Stimulated activated CD4-positive, alpha-beta T cell treated with anti-CD3 and anti-CD28 coated beads, Interleukin-1b, Interleukin-23, amount 100 ng/mL, for 4 hours (primary cell): ENCODE measurements around the gene BAHCC1.

ENCODE experiments used
- DNase-seq, 2 donors: peaks; one replicate each; pipeline ENCODE4 v3.0.0-alpha.2; 2020; ENCODE audit warnings: low read depth in 2 of 2

The BAHCC1 gene

DNA sequence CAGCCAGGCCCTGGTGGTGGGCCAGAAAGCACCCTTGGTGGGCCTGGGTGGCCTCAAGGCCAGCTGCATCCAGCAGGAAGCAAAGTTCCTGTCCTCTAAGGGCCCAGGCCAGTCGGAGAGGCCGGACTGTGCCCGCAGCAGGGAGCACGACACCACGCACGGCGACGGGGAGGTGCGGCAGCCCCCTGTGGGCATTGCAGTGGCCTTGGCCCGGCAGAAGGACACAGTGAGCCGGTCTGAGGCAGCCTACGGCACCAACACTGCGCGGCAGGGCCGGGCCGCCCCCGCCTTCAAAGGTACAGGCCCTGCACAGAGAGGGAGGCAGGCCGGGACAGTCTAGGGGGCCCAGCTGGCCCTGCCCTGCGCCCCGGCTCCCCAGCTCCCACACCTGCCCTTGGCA, 48.0 kb downstream of the BAHCC1 start:
- no peak for DNase-seq

DNA sequence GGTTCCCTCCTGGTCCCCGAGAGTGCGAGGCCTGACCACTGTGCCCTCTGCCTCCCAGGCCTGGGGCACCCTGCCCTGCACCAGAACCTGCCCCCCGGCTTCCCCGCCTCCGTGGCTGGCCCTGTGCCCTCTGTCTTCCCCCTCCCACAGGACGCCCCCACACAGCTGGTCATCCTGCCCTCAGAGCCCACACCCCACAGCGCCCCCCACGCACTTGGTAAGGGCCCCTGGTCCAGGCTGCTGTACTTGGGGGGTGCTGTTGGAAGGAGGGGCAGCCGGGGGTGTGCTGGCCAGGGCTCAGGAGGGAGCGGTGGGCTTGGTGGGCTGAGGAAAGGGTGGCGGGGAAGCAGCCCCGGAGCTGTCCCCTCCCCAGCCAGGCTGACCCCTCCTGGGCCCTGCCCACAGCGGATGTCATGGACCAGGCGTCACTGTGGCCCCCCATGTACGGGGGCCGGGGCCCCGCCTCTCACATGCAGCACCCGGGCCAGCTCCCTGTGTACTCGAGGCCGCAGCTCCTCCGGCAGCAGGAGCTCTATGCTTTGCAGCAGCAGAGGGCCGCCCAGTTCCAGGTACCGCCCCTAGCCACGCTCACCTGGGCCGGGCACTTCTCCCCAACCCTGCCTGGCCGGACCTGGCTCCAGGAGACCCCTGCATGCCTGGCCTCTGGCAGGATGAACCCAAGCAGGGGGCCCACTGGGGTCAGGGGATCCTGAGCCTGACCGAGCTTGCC, 49.5 kb downstream of the BAHCC1 start:
- DNase-seq: no peak

DNA sequence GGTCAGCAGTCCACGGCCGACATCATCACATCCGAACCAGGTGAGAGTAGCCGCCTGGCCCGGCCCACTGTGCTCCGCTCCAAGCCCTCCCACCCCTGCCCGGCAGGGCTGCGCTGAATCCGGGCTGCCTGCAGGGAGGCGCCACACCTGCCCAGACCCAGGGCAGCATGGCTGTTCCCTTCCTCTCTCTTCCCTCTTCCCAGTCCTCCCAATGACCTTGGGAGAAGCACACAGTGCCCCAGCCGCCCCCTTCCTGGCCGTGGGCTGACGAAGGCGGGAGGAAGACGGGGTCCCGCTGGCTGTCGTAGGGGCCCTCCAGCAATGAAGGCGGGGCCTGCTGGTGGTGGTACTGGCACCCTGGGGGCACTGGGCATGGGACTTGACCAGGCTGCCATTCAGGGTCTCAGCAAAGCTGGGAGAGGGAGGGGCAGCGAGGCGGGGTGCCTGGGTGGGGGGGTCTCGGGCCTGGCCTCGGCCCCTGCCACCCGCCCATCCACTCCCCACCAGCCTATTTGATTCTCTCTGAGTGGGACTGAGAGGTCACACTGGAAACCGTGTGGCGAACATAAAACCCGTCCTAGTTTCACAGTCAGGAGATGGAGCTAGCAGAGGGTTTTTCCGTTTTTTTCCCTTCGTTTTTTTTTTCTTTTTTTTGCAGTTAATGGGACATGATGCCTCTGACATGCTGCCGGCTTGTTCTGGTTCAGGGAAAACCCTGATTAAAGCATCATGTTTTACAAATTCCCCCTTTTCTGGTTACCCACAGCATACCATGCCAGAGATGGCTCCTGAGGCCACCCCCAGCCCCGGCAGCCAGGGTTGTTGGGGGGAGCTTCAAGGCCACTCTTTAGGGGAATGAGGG, 50.6 kb downstream of the BAHCC1 start:
- no peak for DNase-seq

DNA sequence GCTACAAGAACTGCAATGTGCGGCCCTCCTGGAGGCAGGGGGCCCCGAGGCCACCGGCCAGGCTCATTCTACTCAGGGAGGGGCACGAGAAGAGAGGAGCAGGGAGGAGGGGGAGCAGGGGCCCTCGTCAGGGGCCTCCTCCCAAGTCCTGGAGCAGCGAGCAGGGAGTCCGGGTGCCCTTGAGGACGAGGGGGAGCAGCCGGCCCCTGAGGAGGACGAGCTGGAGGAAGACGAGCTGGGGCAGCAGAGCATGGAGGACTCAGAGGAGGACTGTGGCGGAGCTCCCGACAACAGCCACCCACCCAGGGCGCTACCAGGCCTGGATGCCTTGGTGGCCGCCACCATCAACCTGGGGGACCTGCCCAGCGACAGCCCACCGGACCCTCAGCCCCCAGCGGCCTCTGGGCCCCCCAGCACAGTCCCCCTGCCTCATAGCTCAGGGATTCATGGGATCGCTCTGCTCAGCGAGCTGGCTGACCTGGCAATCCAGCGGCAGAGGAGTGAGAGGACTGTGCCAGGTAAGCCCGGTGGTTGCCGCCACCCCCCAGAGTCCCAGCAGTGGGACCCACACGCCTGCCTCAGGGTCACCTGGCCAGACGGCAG, 52.2 kb downstream of the BAHCC1 start:
- DNase-seq: no peak

DNA sequence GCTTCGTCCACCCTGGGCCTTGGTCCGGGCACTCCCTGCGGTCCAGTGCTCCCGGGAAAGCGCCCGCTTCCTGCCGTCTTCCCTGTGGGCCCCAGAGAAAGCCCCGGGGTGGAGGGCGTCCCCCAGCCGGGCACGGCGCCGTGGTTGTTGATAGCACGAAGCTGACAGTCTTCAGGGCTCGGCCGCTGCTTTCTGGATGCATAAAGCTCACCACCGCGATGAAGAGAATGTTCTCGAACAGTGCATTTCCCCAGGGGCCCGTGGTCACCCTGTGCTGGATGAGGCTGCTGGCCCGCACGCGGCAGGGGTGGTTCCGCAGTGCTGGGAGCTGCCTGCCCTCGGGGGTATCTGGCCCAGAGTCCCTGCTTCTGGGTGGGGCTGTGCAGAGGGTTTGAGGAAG, 53.2 kb downstream of the BAHCC1 start:
- DNase-seq: no peak

DNA sequence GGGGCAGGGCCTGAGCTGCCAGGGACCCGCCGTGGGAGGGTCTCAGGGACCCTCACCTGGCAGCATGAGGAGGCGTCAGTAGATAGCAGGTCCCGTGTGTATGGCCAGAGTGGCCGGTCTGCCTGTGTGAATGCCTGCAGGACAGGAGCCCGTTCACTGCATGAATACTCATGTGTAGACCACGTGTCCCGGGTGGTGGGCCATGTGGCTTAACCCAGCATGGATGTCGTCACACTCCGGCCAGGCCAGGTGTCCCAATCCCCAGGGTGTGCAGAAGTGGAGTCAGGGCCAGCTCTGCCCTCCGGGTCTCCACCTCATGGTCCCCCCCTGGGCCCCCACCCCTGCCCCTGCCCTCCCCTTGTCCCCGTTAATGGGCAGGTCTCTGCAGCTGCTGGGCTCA, 53.7 kb downstream of the BAHCC1 start:
- DNase-seq: no peak

DNA sequence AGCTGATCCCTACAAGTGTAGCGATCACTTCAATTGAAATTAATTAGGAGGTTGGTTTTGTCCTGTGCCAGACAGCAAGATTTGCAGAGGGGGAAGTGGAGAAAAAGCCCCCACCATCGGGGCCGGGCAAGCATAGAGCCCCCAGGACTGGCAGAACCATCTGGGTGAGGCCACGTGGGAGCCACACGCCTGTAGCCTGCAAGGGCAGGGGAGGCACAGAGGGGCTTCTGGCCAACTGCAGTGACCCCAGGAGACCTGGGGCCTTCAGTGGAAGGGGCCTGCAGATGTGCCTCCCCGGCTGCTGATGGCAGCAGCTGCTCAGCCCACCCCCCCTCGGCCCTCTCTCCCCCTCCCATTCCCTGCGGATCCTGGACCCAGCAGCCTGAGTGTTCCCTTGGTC, 54.1 kb downstream of the BAHCC1 start:
- no peak for DNase-seq

DNA sequence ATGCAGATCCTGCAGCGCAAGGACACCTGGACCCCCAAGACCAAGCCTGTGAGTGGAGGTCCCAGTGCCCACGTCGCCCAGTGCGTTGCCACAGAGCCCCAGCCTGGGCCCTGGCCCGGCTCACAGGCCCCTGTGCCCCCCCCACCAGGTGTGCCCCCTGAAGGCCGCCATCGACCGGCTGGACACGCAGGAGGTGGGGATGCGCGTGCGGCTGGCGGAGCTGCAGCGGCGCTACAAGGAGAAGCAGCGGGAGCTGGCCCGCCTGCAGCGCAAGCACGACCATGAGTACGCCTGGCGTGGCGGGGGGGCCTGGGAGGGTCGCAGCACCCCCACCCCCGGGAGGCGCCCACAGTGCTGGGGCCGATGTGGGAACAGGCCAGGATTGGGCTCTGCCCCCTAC, 56.6 kb downstream of the BAHCC1 start:
- DNase-seq: no peak

DNA sequence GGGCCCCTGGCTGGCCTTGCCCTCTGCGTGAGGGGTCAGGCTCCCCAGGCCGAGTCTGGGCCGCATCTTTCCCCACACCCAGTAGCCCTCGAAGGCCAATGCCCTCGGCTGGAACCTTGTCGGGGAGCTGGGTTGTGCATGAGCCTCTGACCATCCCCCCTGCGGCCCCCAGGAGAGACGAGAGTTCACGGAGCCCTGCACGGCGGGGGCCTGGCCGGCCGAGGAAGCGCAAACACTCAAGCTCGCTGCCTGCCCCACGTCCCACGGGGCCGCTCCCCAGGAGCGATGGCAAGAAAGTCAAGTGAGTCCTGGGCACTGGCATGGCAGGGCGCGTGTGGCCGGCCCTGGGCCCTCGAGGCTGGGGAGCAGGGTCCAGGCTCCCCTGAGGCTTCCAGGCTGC, 57.3 kb downstream of the BAHCC1 start:
- no peak for DNase-seq

DNA sequence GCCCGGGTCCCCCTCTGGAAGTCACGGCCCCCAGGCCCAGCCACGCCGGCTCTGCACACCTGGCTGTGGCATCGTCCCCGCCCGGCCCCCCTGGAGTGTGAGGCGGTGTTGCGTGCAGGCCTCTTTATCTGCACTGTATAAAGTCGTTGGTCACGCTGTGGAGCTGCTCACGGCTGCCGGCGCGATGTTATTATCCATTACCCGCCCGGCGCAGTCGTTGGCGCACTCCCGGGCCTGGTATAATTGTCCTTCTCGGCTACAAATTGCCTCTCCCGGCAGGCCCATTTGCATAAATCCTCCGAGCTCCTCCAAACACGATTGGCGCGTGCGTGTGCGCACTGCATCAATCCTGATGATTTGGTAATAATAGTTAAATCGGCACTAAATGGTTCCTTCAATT, 57.8 kb downstream of the BAHCC1 start:
- no peak for DNase-seq

DNA sequence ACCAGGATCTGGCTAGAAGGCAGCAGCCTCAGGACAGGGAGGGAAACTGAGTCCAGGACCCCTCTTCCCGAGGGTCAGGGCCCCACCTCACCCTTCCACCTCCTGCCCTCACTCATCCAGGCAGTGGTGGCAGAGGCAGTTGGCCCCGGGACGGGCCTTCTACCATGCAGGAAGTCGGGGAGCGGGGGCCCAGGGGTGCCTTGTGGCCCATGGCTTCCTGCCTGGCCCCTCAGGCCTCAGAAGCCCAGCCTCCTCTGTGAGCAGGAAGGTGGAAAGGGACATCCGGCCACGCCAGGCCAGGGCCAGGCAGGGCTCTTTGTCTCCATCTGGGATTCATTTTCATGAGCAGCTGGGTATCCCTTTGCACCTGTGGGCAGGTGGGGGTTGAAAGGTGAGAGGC, 58.5 kb downstream of the BAHCC1 start:
- DNase-seq: no peak

DNA sequence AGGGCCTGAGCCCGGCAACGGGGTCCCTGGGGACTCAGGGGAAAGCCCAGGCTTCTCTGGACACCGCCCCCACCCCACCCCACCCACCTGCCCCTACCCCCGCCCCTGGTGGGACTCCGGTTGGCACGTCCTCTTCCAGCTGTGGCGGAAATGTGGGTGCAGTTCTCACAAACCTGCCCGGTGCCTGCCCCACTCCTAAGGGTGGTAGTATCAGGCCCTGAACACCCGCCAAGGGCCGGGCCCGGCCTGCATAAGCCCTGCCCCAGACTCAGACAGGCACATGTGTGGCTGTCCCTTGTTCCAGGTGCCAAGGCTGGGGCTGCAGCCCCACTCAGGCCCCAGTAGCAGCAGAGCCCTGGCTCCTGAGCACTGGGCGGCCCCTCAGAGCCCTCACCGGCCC, 59.2 kb downstream of the BAHCC1 start:
- no peak for DNase-seq

DNA sequence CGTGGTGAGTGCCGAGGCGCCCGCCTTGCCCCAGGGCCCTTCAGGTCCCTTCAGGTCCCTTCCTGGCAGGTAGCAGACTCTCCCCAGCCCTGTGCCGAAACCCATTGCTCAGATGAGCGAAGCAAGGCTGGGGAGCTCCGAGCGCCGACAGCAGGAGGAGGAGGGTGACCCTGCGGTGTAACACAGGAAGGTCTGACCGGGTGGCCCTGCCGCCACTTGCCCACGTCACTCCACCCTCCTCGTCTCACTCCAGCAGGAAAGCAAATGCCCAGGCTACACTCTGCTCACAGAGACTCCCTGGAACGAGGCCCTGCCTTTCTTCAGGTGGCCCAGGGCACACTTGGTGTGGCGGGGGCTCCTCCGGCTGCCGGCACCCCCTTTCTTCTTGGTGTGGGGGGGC, 60.1 kb downstream of the BAHCC1 start:
- DNase-seq: no peak

DNA sequence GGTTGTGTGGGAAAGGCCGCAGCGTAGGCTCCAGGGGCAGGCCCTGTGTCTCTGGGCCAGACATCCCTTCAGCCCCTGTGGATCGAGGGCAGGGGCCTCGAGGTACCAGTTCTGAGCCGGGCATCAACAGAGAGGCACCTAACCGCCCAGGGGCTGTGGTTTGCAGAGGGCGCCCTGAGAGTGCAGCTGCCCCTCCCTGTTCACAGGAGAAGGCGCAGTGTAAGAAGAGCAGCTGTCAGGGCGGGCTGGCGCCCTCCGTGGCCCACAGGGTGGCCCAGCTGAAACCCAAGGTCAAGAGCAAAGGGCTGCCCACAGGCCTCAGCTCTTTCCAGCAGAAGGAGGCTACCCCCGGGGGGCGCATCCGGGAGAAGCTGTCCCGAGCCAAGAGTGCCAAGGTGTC, 60.8 kb downstream of the BAHCC1 start:
- DNase-seq: no peak

DNA sequence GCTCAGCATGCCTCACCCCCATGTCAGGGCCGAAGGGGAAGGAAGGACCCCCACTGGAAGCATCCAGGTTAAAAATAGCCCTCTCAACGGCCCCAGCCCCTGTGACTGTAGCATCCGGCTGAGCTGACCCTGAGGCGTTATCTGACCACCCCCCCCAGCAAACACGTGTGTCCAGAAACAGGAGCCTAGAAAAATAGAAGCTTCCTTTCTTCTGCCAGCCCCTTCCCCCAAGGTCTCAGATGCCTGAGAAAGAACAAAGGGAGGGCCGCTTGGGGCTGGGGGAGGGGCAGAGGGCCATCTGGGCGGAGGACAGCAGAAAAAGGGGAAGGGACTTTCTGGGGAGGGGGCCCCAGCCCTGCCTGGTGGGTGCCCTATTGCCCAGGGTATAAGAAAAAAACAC, 61.5 kb downstream of the BAHCC1 start:
- no peak for DNase-seq

DNA sequence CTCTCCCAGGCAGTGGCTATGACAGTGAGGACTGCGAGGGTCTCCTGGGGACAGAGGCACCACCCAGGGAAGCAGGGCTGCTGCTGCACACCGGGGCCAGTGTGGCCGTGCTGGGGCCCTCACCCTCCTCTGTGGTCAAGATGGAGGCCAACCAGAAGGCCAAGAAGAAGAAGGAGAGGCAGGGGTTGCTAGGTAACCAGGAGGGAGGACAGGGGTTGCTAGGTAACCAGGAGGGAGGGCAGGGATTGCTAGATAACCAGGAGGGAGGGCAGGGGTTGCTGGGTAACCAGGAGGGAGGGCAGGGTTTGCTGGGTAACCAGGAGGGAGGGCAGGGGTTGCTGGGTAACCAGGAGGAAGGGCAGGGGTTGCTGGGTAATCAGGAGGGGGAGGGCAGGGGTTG, 62.1 kb downstream of the BAHCC1 start:
- DNase-seq: no peak

DNA sequence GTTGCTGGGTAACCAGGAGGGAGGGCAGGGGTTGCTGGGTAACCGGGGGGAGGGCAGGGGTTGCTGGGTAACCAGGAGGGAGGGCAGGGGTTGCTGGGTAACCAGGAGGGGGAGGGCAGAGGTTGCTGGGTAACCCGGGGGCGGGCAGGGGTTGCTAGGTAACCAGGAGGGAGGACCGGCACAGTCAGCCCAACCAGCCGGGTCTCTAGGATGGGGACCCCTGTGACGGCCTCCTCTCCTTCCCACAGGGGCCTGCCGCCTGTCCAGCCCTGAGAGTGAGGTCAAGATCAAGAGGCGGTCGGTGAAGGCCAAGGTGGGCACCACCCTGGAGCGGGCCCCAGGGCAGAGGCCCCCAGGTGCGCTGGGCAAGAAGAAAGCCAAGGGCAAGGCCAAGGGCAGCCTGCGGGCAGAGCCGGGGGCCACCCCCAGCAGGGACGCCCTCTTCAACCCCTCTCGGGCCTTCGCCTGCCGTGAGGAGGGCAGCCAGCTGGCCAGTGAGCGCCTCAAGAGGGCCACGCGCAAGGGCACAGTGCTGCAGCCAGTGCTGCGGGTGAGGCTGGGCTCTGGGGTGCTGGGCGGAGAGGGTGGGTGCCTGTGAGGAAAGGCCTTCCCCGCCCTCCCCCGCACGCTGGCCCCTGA, 62.8 kb downstream of the BAHCC1 start:
- no peak for DNase-seq

DNA sequence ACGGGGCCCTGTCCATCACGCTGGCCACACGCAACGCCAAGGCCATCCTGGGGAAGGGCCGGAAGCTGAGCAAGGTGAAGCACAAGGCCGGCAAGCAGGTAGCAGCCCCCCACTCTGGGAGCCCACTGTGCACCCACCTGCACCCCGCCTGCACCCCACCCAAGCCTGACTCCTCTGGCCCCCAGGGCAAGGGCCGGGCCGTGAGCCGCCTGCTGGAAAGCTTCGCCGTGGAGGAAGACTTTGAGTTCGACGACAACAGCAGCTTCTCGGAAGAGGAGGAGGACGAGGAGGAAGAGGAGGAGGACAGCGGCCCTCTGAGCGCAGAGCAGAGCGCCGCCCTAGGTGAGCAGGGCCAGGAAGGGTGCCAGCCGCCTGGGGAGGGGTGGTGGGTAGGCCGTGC, 63.4 kb downstream of the BAHCC1 start:
- DNase-seq: no peak

DNA sequence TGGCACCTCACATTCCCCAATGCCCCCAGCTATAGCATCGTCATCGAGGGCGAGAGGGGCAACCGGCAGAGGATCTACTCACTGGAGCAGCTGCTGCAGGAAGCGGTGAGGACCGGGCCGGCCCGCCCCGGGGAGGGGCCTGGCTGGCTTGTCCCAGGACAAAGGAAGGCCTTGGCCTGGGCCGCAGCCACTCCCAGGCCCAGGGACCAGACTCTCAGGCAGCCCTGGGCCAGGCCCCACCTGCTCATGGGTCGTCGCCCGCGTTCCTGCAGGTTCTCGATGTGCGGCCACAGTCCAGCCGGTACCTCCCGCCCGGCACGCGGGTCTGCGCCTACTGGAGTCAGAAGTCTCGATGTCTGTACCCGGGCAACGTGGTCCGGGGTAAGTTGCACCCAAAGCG, 64.0 kb downstream of the BAHCC1 start:
- DNase-seq: no peak

DNA sequence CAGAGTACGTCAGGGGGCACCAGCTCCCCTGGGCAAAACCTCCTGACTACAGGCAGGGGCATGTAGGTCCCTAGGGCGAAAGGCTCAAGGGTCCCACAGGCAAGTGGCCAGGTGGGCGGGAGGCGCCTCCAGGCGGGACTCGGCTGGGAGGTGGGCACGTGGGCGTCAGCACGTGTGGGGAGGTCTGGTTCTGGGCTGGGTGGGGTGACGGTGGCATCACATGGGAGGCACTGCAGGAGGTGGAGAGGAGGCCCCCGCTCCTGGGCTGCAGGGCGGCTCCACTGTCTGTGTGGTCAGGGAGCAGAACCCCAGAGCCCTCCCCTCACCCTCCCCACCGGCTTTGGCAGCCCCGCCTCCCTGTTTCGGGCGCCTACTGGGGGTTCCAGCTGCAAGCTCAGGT, 64.6 kb downstream of the BAHCC1 start:
- DNase-seq: no peak

DNA sequence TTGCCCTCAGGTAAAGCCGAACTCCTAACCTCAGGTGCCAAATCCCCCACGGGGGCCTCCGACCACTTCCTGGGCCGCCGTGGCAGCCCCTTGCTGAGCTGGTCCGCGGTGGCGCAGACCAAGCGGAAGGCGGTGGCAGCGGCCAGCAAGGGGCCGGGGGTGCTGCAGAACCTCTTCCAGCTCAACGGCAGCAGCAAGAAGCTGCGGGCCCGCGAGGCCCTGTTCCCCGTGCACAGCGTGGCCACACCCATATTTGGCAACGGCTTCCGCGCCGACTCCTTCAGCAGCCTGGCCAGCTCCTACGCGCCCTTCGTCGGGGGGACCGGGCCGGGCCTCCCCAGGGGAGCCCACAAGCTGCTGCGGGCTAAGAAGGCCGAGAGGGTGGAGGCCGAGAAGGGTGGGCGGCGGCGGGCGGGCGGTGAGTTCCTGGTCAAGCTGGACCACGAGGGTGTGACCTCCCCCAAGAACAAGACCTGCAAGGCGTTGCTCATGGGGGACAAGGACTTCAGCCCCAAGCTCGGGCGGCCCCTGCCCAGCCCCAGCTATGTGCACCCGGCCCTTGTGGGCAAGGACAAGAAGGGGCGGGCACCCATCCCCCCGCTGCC, 65.7 kb downstream of the BAHCC1 start:
- DNase-seq: no peak
